Liver (tissue), 9 donors: ENCODE measurements around the gene OR13A1. TPM values are rescaled to one million over a fixed set of nuclear protein-coding genes. Genes with fewer than 3 reads are reported as not detected.
"Not testable (repeated sequence)": the region's sequence is repeated elsewhere in the genome, so short reads cannot be mapped to it uniquely, and the experiment has no call there.

Experiments used
- DNase-seq: peaks from one replicate; pipeline ENCODE4 v3.0.0-alpha.2; 2017; ENCODE audit warnings: low spot score
- H3K27ac ChIP-seq, 2 donors: one replicate each; pipeline ENCODE4 v1.7.0; 2013; ENCODE audit warnings: inconsistent platforms in 2 of 2, low read length in 2 of 2, control low read depth in 1 of 2, low read depth in 1 of 2, mild to moderate bottlenecking in 1 of 2
- H3K27me3 ChIP-seq, 4 donors: one replicate each; pipeline versions ENCODE4 v1.6.1 to v1.7.0; 2013; ENCODE audit warnings: low read length in 3 of 4, inconsistent platforms in 1 of 4, mild to moderate bottlenecking in 1 of 4, moderate library complexity in 1 of 4; ENCODE audit not compliant: control insufficient read depth in 4 of 4, insufficient read depth in 4 of 4
- H3K36me3 ChIP-seq, 4 donors: one replicate each; pipeline versions ENCODE4 v1.6.1 to v1.7.0; 2013; ENCODE audit warnings: low read length in 3 of 4, mild to moderate bottlenecking in 3 of 4, low read depth in 1 of 4, moderate library complexity in 1 of 4; ENCODE audit not compliant: control insufficient read depth in 4 of 4, insufficient read depth in 3 of 4
- H3K4me1 ChIP-seq, 4 donors: one replicate each; pipeline versions ENCODE4 v1.6.1 to v1.7.0; 2013; ENCODE audit warnings: low read length in 3 of 4, mild to moderate bottlenecking in 3 of 4, moderate library complexity in 1 of 4; ENCODE audit not compliant: control insufficient read depth in 4 of 4, insufficient read depth in 4 of 4
- H3K4me3 ChIP-seq, 3 donors: one replicate each; pipeline versions ENCODE4 v1.6.1 to v1.7.0; 2013; ENCODE audit warnings: low read length in 3 of 3, control low read depth in 1 of 3, low read depth in 1 of 3, mild to moderate bottlenecking in 1 of 3
- H3K9ac ChIP-seq, 2 donors: one replicate each; pipeline ENCODE4 v1.7.0; 2013; ENCODE audit warnings: low read length in 2 of 2, mild to moderate bottlenecking in 2 of 2, moderate library complexity in 2 of 2, control low read depth in 1 of 2, low read depth in 1 of 2
- H3K9me3 ChIP-seq, 4 donors: one replicate each; pipeline versions ENCODE4 v1.6.1 to v1.7.0; 2013; ENCODE audit warnings: low read length in 3 of 4; ENCODE audit not compliant: control insufficient read depth in 4 of 4
- EGR1 ChIP-seq, 2 donors: IDR thresholded peaks; 2 replicates each; pipeline ENCODE4 v1.6.1; 2016 to 2018; ENCODE audit warnings: antibody characterized with exemption in 2 of 2, low read depth in 2 of 2
- FOXA1 ChIP-seq: IDR thresholded peaks from 2 replicates; pipeline ENCODE4 v1.6.1; 2016; ENCODE audit warnings: antibody characterized with exemption
- FOXA2 ChIP-seq: IDR thresholded peaks from 2 replicates; pipeline ENCODE4 v1.6.1; 2016; ENCODE audit warnings: antibody characterized with exemption
- GABPA ChIP-seq, 2 donors: IDR thresholded peaks in 1 of 2; conservative IDR thresholded peaks in 1 of 2; 2 replicates each; pipeline ENCODE4 v1.6.1; 2016; ENCODE audit warnings: antibody characterized with exemption in 2 of 2, mild to moderate bottlenecking in 1 of 2, moderate library complexity in 1 of 2
- HNF4A ChIP-seq, 2 donors: conservative IDR thresholded peaks; 2 replicates each; pipeline ENCODE4 v1.6.1; 2016; ENCODE audit warnings: antibody characterized with exemption in 2 of 2, mild to moderate bottlenecking in 2 of 2
- HNF4G ChIP-seq: IDR thresholded peaks from 2 replicates; pipeline ENCODE4 v1.6.1; 2016; ENCODE audit warnings: antibody characterized with exemption
- JUND ChIP-seq, 2 donors: IDR thresholded peaks; 2 replicates each; pipeline ENCODE4 v1.6.1; 2016; ENCODE audit warnings: antibody characterized with exemption in 2 of 2
- RXRA ChIP-seq, 2 donors: IDR thresholded peaks; 2 replicates each; pipeline ENCODE4 v1.6.1; 2017 to 2018; ENCODE audit warnings: antibody characterized with exemption in 2 of 2, mild to moderate bottlenecking in 1 of 2
- SP1 ChIP-seq: IDR thresholded peaks from 2 replicates; pipeline ENCODE4 v1.6.1; 2018; ENCODE audit warnings: antibody characterized with exemption, mild to moderate bottlenecking
- TAF1 ChIP-seq: conservative IDR thresholded peaks from 2 replicates; pipeline ENCODE4 v1.6.1; 2016; ENCODE audit warnings: antibody characterized with exemption, mild to moderate bottlenecking
- YY1 ChIP-seq: IDR thresholded peaks from 2 replicates; pipeline ENCODE4 v1.6.1; 2016; ENCODE audit warnings: antibody characterized with exemption, mild to moderate bottlenecking
- WGBS: extraction: QIAGEN DNeasy Blood & Tissue Kit; methylation state at CpG from one replicate; pipeline ENCODE4 v1.1.7; 2013; 5-methylcytosine and 5-hydroxymethylcytosine counted together
- polyA plus RNA-seq, 2 donors: library from polyadenylated mRNA; stranded (reverse) in 1 of 2; unstranded in 1 of 2; fragments of 200-250 nt in 1 of 2; fragments of >200 nt in 1 of 2; fragmentation: Nextera tagmentation in 1 of 2; extraction: Ambion mirVana in 1 of 2; gene quantifications; one replicate each; pipeline versions ENCODE4 v1.2.1 to v1.2.3, GENCODE V29; 2013 to 2015
- total RNA-seq, 2 donors: library from RNA; depleted of rRNA; stranded (reverse); fragments of >200 nt; gene quantifications; one replicate each; pipeline ENCODE4 v1.2.3, GENCODE V29; 2014
- TF ChIP-seq, protein P1 (sequence below): IDR thresholded peaks from 2 replicates; pipeline ENCODE4 v1.6.1; 2016; ENCODE audit warnings: antibody characterized with exemption
- donor health status: healthy.
- donor health status: healthy.
- donor health status: healthy.
- donor health status: healthy.
- donor health status: healthy.

OR13A1 gene
- total and polyA plus RNA-seq, 4 donors = under 0.01 to 0.05 TPM; not detected in 2

DNA sequence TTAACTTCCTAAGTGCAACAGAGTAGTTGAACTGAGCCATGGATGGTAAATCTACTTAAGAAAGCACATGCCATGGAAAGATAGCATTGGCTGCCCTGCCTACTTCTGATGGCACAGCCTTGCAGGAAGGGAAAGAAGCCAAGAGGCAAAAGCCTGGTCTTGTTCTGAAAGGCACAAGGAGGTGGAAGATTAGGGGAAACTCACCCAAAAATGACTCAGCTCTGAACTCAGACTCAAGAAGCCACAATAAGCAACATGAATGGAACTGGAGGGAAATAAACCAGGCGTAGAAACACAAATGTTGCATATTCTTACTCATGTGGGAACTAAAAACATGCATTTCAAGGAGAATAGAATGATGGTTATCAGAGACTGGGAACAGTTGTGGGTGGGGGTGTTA, 37.8 kb upstream of the OR13A1 start:
- Histone ChIP-seq H3K9ac (no peak overlapping the region), H3K27ac (no peak overlapping the region), H3K4me3 (no peak overlapping the region), H3K27me3 (peaks cover 0 to 3% (median 0%) of the 10 kb centered on the region in 4 donors), H3K36me3 (no peaks in the 10 kb centered on the region), H3K4me1 (no peaks in the 10 kb centered on the region), H3K9me3 (no peaks in the 10 kb centered on the region)
- 64% methylated on average over 1 of the region's 1 CpG for WGBS
- no peak for TF ChIP-seq HNF4A (conservative IDR thresholded peaks at IDR 0.05)
- no peak for TF ChIP-seq HNF4G
- TF ChIP-seq YY1 = no peak
- TF ChIP-seq SP1 = no peak
- no peak for TF ChIP-seq GABPA (IDR thresholded peaks at IDR 0.05 in 1 of 2, conservative IDR thresholded peaks at IDR 0.05 in 1 of 2)
- no peak for TF ChIP-seq TAF1
- no peak for TF ChIP-seq FOXA1
- no peak for TF ChIP-seq RXRA (IDR thresholded peaks at IDR 0.05)
- TF ChIP-seq EGR1 (IDR thresholded peaks at IDR 0.05; ENCODE audit: low read depth in 2 of 2) = no peak
- TF ChIP-seq, protein P1, sequence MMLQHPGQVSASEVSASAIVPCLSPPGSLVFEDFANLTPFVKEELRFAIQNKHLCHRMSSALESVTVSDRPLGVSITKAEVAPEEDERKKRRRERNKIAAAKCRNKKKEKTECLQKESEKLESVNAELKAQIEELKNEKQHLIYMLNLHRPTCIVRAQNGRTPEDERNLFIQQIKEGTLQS = no peak
- TF ChIP-seq FOXA2 = no peak
- TF ChIP-seq JUND (IDR thresholded peaks at IDR 0.05) = no peak
- DNase-seq = no peak

DNA sequence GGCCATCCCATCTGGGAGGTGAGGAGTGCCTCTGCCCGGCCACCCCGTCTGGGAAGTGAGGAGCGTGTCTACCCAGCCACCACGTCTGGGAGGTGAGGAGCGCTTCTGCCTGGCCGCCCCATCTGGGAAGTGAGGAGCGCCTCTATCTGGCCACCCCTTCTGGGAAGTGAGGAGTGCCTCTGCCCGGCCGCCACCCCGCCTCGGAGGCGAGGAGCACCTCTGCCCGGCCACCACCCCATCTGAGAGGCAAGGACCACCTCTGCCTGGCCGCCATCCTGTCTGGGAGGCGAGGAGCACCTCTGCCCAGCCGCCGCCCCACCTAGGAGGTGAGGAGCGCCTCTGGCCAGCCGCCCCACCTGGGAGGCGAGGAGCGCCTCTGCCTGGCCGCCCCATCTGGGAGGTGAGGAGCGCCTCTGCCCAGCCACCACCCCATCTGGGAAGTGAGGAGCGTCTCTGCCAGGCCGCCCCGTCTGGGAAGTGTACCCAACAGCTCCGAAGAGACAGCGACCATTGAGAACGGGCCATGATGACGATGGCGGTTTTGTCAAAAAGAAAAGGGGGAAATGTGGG, 32.9 kb upstream of the OR13A1 start:
- not testable (repeated sequence) for H3K36me3 ChIP-seq, H3K4me1 ChIP-seq, H3K9me3 ChIP-seq, H3K27me3 ChIP-seq, H3K27ac ChIP-seq, DNase-seq, H3K9ac ChIP-seq, H3K4me3 ChIP-seq
- WGBS = 92% methylated on average over 31 of the region's 31 CpGs

DNA sequence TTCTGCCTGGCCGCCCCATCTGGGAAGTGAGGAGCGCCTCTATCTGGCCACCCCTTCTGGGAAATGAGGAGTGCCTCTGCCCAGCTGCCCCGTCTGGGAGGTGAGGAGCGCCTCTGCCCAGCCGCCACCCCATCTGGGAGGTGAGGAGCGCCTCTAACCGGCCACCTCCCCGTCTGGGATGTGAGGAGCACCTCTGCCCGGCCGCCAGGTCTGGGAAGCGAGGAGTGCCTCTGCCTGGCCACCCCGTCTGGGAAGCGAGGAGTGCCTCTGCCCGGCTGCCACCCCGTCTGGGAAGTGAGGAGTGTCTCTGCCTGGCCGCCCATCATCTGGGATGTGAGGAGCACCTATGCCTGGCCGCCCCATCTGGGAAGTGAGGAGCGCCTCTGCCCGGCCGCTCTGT, 32.1 kb upstream of the OR13A1 start:
- not testable (repeated sequence) for H3K4me3 ChIP-seq, DNase-seq
- WGBS = 95% methylated on average over 20 of the region's 20 CpGs

DNA sequence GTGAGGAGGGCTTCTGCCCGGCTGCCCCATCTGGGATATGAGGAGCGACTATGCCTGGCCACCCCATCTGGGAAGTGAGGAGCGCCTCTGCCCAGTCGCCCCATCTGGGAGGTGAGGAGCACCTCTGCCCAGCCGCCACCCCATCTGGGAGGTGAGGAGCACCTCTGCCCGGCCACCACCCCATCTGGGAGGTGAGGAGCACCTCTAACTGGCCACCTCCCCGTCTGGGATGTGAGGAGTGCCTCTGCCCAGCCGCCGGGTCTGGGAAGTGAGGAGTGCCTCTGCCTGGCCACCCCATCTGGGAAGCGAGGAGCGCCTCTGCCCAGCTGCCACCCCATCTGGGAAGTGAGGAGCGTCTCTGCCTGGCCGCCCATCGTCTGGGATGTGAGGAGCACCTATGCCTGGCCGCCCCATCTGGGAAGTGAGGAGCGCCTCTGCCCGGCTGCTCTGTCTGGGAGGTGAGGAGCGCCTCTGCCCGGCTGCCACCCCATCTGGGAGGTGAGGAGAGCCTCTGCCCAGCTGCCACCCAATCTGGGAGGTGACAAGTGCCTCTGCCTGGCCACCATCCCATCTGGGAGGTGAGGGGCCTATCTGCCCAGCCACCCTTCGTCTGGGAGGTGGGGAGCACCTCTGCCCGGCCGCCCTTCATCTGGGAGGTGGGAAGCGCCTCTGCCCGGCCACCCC, 31.4 kb upstream of the OR13A1 start:
- not testable (repeated sequence) for H3K36me3 ChIP-seq, DNase-seq, H3K4me1 ChIP-seq, H3K27me3 ChIP-seq, H3K9me3 ChIP-seq, H3K9ac ChIP-seq, H3K4me3 ChIP-seq, H3K27ac ChIP-seq
- 89% methylated on average over 24 of the region's 24 CpGs for WGBS

More for the DNA sequence above, 32.1 kb upstream of the OR13A1 start:
- H3K36me3 ChIP-seq, H3K9ac ChIP-seq, H3K9me3 ChIP-seq, H3K27ac ChIP-seq, H3K4me1 ChIP-seq, H3K27me3 ChIP-seq: not testable (repeated sequence)

DNA sequence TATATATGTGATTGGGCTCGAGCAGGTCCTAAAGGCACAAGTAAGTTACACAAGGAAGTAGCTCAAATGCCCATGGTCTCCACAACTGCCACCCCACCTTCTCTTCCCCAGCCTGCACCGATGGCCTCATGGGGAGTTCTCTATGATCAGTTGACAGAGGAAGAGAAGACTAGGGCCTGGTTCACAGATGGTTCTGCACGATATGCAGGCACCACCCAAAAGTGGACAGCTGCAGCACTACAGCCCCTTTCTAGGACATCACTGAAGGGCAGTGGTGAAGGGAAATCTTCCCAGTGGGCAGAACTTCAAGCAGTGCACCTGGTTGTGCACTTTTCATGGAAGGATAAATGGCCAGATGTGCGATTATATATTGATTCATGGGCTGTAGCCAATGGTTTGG, 25.0 kb upstream of the OR13A1 start:
- H3K4me1 ChIP-seq, H3K9ac ChIP-seq, H3K9me3 ChIP-seq, H3K36me3 ChIP-seq, H3K27ac ChIP-seq, H3K4me3 ChIP-seq, DNase-seq, H3K27me3 ChIP-seq: not testable (repeated sequence)
- WGBS = 75% methylated on average over 4 of the region's 4 CpGs
